Fibroblast of skin of right biceps (primary cell): Measurements from ENCODE around the gene METTL8.
"Not testable (repeated sequence)": the region's sequence is repeated elsewhere in the genome, so short reads cannot be mapped to it uniquely, and the experiment has no call there.

Experiments
- DNase-seq: peaks from one replicate; pipeline ENCODE4 v3.0.0-alpha.2; 2013

Gene METTL8

DNA sequence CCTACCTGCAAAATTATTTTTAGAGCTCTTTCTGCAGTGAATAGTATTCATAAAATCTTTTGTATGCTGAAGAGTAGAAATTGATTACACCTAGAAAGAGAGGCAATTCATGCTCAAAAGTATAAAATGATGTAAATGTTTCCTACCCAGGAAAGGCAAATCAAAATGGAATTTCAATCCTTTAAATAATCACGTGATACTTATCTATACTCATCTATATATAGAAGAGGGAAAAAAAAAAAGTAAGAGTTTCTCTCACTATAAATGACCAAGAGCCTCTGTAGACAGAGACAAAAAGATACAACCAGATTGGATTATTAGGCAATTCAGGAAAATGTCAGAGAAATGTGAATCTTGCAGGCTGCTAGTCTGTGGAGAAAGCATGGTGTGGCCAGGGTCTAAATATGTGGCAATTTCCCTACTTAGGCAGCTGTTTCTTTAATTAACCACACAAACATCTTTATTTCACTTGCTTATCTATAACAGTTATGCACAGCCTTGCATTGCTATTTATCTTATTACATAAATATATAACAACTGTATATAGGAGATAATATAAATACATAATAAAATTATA, 39.5 kb downstream of the METTL8 start:
- no peak for DNase-seq

DNA sequence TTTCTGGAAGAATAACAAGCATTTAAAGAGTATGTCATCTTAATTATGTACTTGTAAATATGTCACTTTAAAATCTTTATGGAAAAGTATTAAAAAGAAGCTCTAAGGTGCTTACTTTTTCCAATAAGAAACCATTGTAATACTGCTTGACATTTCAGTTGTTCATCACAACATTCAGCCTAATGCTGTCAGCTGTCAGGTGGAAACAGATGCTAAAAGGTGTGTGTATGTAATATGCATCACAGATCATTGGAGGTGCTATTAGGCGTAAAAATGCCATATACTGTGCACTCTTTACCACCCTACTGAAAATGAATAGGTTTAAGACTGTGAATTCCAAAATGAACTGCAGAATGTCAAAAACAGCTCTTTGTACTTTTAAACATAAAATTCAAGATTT, 40.3 kb downstream of the METTL8 start:
- DNase-seq, result no peak

DNA sequence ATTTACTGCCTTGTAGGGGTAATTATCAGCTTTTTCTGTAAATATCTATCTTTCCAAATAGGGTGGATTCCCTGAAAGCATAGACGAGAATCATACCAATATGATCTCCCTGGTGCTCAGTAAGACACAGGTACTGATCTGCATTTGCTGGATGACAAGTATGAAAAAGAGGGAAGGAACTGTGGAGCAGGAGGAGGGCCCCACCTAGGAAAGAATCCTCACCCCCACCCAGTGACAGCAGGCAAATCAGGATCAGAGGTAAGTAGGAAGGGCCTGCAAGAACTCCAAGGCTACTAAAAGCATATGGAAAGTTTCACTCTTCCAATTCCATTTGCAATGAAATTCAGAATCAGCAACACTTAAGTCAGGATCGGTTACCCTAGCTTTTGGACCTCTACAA, 42.3 kb downstream of the METTL8 start:
- no peak for DNase-seq

DNA sequence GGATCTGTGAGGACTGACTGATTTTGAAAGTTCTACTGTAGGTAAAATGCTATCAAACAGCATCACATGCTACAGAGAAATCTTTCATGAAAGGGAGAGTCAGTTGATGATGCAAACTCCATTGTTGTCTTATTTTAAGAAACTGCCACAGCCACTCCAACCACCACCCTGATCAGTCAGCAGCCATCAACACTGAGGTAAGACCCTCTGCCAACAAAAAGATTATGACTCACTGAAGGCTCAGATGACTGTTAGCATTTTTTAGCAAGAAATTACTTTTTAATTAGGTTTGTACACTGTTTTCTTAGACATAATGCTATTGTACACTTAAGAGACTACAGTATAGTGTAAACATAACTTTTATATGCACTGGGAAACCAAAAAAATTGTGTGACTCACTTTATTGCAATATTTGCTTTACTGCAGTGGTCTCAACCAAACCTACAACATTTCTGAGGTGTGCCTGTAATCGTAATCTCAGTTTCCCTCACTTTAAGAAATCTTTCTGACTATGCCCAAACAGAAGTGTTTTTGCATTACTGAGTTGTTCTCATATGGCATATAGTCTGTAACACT, 42.8 kb downstream of the METTL8 start:
- peak; percentile 86 for DNase-seq

DNA sequence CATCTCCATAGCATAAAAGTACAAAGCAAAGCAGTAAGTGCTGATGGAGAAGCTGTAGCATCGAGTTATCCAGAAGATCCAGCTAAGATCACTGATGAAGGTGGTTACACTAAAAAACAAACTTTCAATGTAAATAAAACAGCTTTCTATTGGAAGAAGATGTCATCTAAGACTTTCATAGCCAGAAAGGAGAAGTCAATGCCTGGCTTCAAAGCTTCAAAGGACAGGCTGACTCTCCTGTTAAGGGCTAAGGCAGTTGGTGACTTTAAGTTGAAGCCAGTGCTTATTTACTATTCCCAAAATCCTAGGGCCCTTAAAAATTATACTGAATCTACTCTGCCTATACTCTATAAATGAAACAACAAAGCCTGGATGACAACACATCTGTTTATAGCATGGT, 44.0 kb downstream of the METTL8 start:
- DNase-seq, result no peak

DNA sequence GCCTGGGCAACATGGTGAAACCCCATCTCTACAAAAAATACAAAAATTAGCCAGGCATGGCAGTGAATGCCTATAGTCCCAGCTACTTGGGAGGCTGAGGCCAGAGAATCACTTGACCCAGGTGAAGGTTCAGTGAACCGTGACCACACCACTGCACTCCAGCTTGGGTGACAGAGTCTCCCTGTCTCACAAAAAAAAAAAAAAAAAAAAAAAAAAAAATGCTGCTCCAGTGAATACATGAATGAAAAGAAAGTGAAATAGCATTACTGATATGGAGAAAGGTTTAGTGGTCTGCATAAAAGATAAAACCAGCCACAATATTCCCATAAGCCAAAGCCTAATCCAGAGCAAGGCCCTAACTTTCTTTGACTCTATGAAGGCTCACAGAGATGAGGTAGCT, 44.5 kb downstream of the METTL8 start:
- DNase-seq, result no peak

DNA sequence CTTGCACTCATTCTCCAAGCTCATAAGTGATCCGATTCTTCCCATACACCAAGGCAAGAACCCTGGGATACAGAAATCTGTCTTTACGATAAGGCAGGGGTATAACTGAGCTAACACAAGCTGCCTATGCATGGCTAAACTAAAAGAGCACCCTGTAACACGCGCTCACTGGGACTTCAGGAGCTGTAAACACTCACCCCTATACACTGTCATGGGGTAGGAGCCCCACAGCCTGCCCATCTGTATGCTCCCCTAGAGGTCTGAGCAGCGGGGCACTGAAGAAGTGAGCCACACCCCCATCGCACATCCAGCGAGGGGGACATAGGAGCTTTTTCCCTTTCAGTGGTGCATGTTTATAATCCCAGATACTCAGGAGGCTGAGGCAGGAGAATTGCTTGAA, 46.7 kb downstream of the METTL8 start:
- DNase-seq, result no peak

DNA sequence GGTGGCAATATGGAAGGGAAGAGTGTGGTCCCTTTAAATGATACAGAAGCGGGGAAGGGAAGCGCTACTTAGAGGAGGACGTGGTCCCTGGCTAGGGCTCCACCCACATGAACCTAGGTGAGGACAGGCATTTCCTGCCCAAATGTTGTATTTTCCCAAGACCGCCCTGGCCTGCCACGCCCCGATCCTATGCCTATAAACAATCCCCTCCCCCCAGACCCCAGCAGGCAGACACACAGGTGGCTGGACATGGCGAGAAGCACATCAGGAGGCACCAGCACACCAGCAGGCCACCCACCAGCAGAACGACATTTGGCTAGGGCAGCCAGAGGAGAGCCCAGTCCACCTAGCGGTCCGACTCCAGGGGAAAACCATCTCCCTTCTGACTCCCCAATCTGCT, 47.2 kb downstream of the METTL8 start:
- no peak for DNase-seq

DNA sequence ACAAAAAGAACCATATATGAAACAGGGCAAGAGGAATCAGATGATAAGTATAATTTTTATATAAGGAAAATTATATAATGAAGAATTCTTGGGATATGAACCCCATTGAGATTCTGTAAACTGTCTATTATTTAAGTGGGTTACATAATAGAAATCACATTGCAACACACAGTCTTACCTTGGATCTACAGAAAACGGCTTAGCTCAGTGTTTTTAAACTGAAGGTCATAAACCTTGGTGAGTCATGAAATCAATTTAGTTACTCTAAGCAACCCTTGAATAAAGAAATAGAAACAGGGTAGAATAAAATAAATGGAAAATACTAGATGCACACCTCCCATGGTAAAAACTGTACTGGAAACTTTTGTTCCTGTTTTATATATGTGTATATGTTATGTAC, 50.7 kb downstream of the METTL8 start:
- no peak for DNase-seq

DNA sequence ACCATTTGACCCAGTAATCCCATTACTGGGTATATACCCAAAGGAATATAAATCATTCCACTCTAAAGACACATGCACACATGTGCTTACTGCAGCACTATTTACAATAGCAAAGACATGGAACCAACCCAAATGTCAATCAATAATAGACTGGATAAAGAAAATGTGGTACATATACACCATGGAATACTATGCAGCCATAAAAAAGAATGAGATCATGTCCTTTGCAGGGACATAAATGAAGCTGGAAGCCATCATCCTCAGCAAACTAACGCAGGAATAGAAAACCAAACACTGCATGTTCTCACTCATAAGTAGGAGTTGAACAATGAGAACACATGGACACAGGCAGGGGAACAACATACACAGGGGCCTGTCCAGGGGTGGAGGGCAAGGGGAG, 51.6 kb downstream of the METTL8 start:
- DNase-seq, result not testable (repeated sequence)

DNA sequence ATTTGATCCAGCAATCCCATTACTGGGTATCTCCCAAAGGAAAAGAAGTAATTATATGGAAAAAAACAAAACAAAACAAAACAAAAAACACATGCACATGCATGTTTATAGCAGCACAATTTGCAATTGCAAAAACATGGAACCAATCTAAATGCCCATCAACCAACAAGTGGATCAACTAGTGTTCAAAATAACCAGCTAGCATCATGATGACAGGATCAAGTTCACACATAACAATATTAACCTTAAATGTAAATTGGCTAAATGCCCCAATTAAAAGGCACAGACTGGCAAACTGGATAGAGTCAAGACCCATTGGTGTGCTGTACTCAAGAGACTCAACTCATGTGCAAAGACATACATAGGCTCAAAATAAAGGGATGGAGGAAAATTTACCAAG, 55.9 kb downstream of the METTL8 start:
- DNase-seq, result not testable (repeated sequence)

DNA sequence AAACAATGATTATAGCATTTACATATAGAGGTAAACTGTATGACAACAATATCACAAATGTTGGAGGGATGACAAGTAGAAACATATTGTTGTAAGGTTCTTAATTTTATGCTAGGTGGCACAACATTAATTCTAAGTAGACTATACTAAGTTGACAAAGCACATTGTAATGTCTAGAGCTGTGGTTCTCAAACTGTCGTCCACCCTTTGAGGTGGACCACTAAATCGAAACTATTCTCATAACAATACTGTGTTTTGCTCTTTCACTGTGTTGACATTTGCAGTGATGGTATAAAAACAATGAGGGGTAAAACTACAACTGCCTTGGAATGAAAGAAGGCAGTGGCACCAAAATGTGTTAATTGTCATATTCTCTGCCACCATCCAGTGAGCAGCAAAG, 66.1 kb downstream of the METTL8 start:
- DNase-seq, result no peak

DNA sequence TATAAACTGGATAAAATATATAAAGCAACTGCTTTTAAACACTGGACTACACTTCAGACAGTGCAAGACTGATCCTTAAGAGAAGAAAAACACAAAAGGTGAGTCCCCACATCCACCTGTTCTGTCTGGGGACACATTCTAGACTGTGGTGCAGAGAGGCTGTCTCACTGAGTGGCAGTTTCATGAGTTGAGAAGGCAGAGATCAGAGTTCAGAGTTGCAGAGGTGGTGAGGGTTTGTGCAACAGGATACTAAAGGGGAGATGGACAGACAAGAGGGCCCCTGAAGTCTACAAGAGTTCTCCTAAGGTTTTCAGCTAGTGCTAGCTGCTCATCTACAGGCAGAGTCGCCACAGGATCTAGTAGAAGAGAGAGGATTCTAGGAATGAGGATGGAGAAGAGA, 68.0 kb downstream of the METTL8 start:
- DNase-seq, result no peak

DNA sequence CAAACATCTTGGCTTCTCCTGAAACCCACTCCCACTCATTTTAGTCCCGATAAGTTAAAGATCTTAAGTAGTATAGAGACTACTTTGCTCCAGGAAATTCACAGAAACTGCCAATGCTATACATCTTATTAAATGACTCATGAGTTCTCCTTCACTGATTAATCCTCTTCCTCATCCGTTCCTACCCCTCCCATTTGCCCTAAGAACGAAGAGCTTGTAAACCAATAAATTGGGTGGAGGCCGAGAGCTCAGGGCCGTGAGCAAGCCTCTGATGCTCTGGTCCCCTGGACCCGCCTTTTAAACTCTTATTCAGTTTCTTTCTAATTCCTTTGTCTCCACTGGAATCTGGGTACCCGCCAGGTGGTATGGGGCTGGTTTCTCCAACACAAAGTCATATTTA, 68.6 kb downstream of the METTL8 start:
- no peak for DNase-seq

DNA sequence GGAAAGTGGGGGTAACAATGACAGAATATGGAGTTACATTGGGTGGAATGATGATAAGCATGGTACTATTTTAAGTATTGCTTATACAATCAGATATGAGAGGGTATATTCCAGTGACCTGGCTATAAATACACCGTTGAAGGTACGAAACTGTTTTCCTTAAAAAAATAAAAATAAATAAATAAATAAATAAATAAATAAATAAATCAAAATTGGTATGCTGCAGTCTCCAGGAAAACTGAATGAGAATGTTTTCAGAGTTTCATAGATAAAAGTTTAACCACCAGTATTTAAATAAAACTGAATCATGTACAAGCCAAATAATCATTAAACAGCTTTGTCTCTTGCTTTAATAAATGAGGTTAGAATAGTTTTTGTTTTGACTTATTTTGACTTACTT, 71.4 kb downstream of the METTL8 start:
- DNase-seq, result no peak

DNA sequence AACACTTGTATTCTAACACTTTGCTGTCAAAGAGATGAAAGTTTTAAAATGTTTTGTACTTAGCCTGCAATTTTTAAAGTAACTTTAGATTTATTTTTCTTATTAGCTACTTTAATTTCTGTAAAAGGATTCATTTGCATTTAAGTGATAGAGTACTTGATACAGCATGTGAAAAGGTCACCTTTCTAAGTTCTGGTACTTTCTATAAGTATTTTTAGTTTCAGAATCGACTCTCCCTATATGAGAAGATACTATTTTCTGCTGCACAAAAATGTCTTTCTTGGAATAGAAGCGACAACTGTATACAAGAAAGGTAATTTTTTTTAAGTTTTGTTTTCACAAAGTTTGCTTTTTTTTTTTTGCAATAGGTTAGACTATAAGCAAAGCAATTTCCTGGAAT, 72.9 kb downstream of the METTL8 start:
- no peak for DNase-seq

DNA sequence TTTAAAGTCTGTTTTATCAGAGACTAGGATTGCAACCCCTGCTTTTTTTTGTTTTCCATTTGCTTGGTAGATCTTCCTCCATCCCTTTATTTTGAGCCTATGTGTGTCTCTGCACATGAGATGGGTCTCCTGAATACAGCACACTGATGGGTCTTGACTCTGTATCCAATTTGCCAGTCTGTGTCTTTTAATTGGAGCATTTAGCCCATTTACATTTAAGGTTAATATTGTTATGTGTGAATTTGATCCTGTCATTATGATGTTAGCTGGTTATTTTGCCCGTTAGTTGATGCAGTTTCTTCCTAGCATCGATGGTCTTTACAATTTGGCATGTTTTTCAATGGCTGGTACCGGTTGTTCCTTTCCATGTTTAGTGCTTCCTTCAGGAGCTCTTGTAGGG, 80.0 kb downstream of the METTL8 start:
- not testable (repeated sequence) for DNase-seq

DNA sequence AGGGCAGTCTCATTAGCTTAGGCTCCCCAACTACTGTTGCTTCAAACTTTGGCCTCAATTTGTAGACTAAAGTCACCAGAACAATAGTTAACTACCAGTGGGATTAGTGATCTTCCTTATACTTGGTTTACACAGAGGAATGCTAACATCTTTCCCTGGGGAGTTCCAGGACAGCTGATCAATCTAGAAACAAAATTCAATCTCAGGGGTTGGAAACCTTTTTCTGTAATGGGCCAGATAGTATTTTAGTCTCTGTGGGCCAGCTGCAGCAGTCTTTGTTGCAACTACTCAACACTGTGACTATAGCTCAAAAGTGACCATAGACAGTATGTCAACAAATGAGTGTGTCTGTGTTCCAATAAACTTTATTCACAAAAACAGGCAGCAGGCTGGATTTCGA, 85.7 kb downstream of the METTL8 start:
- DNase-seq, result no peak

DNA sequence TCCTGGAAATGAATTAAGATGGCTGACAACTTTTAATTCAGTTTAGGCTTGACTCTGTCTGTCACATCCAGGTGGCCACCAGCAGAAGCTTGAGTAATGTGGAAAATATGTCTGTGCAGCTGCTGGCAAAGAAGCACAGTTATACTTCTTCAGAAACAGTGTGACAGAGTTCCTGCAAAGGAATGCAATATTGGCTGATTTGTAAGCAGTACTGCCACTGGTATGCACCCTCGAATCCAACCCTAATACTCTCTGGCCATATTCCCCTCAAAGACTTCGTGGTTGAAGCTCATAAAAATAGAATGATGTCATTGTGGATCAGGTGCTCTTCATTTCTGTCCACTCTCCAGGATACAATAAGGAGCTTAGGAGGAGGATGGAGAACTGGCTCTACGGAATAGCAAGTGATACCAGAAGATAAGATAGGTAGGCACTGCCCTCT, 86.2 kb downstream of the METTL8 start:
- peak; percentile 88 for DNase-seq

DNA sequence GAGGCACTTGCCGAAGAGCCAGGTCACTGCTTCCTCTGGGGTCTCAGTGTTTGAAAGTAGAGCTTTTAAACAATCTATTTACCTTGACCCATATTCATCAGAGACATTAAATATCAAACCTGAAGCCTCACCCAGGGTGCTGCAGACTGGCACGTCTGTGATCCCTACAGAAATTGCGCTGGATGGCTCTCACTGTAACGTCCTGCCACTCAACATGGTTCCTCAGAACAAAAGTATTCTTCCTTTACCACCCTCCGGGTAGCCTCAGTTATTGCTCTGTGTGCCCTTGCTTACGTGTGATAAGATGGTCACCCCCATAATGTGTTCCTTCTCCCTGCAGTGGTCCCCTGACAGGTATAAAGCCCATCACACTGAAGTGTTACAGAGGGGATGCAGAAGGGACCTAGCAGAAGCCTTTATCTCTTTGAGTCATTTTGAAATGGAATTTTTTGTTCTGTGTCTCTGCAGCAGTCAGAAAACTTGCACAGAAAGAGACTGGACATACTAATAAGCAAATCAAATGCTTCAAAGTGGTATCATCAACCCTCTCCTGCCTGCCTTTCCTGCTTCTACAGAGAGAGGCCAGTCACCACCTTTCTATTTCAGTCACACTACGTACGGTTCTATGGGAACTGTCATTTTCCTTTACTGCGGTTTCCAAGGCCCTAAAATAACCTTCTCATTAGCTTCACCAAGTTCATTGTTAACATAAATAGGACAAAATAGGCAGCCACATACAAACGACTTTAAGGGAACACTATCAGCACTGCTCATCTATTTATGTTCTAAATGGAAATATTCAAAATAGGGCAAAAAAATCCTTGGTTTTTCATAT, 86.8 kb downstream of the METTL8 start:
- DNase-seq, result peak; percentile 22

DNA sequence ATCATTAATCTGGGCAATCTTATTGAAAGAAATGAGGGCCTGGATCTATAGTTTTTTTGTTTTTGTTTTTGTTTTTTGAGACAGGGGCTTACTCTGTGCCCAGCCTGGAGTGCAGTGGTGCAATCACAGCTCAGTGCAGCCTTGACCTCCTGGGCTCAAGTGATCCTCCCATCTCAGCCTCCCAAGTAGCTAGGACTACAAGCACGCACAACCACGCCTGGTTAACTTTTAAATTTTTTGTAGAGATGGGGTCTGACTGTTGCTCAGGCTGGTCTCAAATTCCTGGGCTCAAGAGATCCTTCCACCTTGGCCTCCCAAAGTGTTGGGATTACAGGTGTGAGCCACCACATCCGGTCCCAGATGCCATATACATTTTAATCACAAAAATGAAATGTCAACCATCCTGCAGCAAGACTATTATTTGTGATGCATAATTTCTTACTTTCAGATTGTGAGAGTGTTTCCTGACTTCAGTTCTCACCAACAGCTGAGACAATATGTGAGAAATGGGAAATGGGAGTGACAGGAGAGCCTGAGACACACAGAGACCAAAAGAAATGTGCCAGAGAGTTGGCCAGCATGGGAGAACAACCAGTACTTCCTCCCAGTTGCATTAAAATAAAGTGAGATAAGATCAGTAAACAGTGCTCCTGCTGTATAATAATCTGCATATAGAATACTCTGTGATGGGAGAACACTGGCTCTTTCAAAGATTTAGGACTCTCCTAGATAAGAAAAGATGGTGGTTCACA, 87.6 kb downstream of the METTL8 start:
- no peak for DNase-seq

DNA sequence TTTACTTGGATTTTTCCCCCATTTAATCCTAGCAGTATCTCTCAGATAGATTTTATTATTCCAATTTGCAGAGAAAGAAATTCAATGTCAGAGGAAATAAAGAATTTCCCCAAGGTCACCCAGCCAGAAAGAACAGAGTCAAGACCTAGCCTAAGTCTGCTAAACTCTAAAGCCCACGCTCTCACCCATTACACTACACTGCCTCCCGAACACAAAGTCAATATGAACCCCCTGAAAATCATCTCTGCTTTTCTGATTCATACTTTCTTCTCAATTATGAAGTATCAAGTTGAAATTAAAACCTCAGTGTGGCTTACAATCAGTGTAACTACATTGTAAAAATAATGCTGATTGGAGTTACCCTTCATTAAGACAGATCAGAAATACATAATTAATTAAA, 89.6 kb downstream of the METTL8 start:
- no peak for DNase-seq

DNA sequence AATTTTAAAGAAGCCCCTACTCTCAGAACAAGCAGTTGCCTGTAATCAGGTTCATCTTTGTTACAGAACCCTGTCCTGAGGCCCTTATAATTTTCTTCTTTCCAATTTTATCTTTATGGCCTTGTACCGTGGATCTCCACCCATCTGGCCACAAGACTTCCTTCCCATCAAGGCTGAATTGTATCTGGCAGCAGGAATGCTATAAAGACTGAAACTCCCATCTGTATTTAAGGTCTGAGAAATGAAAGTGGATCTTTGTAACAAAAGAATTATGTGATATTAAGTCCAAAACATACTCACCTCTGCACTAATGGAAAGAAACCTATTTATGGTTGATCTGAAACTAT, 91.8 kb downstream of the METTL8 start:
- no peak for DNase-seq
